ENCODE measurements around the gene RIPPLY1.
A peak's percentile ranks its signal among the peaks of the same experiment; 100 is the strongest.

The RIPPLY1 gene

GRCh38 chrX:106903291-106903824 is at the start of gene RIPPLY1:
TSS of gene RIPPLY1 (minus strand) at chrX:106903341. CDS start at chrX:106903287, 54 bp downstream.
- no peak for DNase-seq (ENCODE audit: low spot score)

GRCh38 chrX:106952538-106952937 is 49.4 kb upstream of the RIPPLY1 start:
- no peak for DNase-seq (ENCODE audit: low spot score)

GRCh38 chrX:106952089-106952488 is 48.9 kb upstream of the RIPPLY1 start:
- DNase-seq (ENCODE audit: low spot score) = no peak

GRCh38 chrX:106951230-106951629 is 48.1 kb upstream of the RIPPLY1 start:
- no peak for DNase-seq (ENCODE audit: low spot score)

- DNase-seq (ENCODE audit: low spot score) = no peak
Measured at GRCh38 chrX:106950381-106950780, 47.2 kb upstream of the RIPPLY1 start.

GRCh38 chrX:106949366-106949765 is 46.2 kb upstream of the RIPPLY1 start:
- DNase-seq (ENCODE audit: low spot score) = no peak

GRCh38 chrX:106948641-106949040 is 45.5 kb upstream of the RIPPLY1 start:
- no peak for DNase-seq (ENCODE audit: low spot score)

- DNase-seq (ENCODE audit: low spot score) = no peak
Measured at GRCh38 chrX:106946464-106946863, 43.3 kb upstream of the RIPPLY1 start.

GRCh38 chrX:106940068-106940467 is 36.9 kb upstream of the RIPPLY1 start:
- DNase-seq (ENCODE audit: low spot score) = no peak

GRCh38 chrX:106939566-106939965 is 36.4 kb upstream of the RIPPLY1 start:
- DNase-seq (ENCODE audit: low spot score) = peak; percentile 7

- no peak for DNase-seq (ENCODE audit: low spot score)
Measured at GRCh38 chrX:106936246-106936645, 33.1 kb upstream of the RIPPLY1 start.

GRCh38 chrX:106935175-106935574 is 32.0 kb upstream of the RIPPLY1 start:
- no peak for DNase-seq (ENCODE audit: low spot score)

GRCh38 chrX:106933538-106933961 is 30.4 kb upstream of the RIPPLY1 start:
- DNase-seq (ENCODE audit: low spot score) = no peak

GRCh38 chrX:106932960-106933537 is 29.9 kb upstream of the RIPPLY1 start:
- no peak for DNase-seq (ENCODE audit: low spot score)

- DNase-seq (ENCODE audit: low spot score) = no peak
Measured at GRCh38 chrX:106932492-106932923, 29.4 kb upstream of the RIPPLY1 start.

GRCh38 chrX:106931831-106932491 is 28.8 kb upstream of the RIPPLY1 start:
- DNase-seq (ENCODE audit: low spot score) = no peak

- no peak for DNase-seq (ENCODE audit: low spot score)
Measured at GRCh38 chrX:106928227-106928626, 25.1 kb upstream of the RIPPLY1 start.

- no peak for DNase-seq (ENCODE audit: low spot score)
Measured at GRCh38 chrX:106927700-106928099, 24.6 kb upstream of the RIPPLY1 start.

GRCh38 chrX:106927023-106927422 is 23.9 kb upstream of the RIPPLY1 start:
- DNase-seq (ENCODE audit: low spot score) = no peak

GRCh38 chrX:106921637-106922036 is 18.5 kb upstream of the RIPPLY1 start:
- no peak for DNase-seq (ENCODE audit: low spot score)

- DNase-seq (ENCODE audit: low spot score) = no peak
Measured at GRCh38 chrX:106919932-106920452, 16.9 kb upstream of the RIPPLY1 start, which contains the start of gene CLDN2. TSS of gene CLDN2 (plus strand) at chrX:106920402. CDS start at chrX:106928229, 7,827 bp downstream.

- DNase-seq (ENCODE audit: low spot score) = no peak
Measured at GRCh38 chrX:106917830-106918500, 14.8 kb upstream of the RIPPLY1 start.

- DNase-seq (ENCODE audit: low spot score) = no peak
Measured at GRCh38 chrX:106912864-106913263, 9.7 kb upstream of the RIPPLY1 start.
